HepG2 (cell line): ENCODE results near the gene RPL36AL. TPM values are rescaled to one million over a fixed set of nuclear protein-coding genes. Genes with fewer than 3 reads are reported as not detected.
A peak's percentile ranks its signal among the peaks of the same experiment; 100 is the strongest.

ENCODE experiments used
- ATAC-seq: fragments of 200-7000 bp; cut with Tn5 transposase; 3 replicates; pipeline ENCODE4 v1.9.1; 2020; ENCODE audit warnings: mild to moderate bottlenecking, moderate library complexity
- BruUV-seq: library from RNA; stranded (reverse); fragments of 400-500 nt; replicated peaks from 2 replicates; lab custom pipeline; 2021; lab: Mats Ljungman, UMichigan
- CTCF ChIA-PET: fragments of 300-600 bp; formaldehyde crosslinking; extraction: SDS; loops from one replicate; lab custom pipeline; 2021; ENCODE audit warnings: low total read pairs, inconsistent platforms, low intra/inter-chr PET ratio; lab: Yijun Ruan, JAX
- POLR2A ChIA-PET: fragments of 350-600 bp; sonication (Branson Sonifier 250); formaldehyde crosslinking; loops from one replicate; lab custom pipeline; 2020; ENCODE audit warnings: antibody characterized with exemption, inconsistent platforms; lab: Yijun Ruan, JAX
- DNase-seq: peaks from one replicate; pipeline ENCODE4 v3.0.0-alpha.2; 2015; ENCODE audit warnings: low spot score
- FAIRE-seq: peaks from 3 replicates; lab custom pipeline; 2011; peaks lifted over from hg19 to GRCh38; lab: Jason Lieb, UNC
- H2AFZ ChIP-seq: one replicate; pipeline ENCODE4 v1.6.1; 2011; ENCODE audit warnings: low read length, inconsistent platforms
- H3K27ac ChIP-seq: fragments of 300-600 bp; 3 replicates; pipeline ENCODE4 v1.8.0; 2011; ENCODE audit warnings: mixed run types, mild to moderate bottlenecking, mixed read lengths, low read length, inconsistent platforms; ENCODE audit not compliant: insufficient read depth; ENCODE audit errors: extremely low read length
- H3K27me3 ChIP-seq, 2 experiments: fragments of 200-600 bp in 1 of 2; 2 replicates in 1 of 2; 3 replicates in 1 of 2; pipeline versions ENCODE4 v1.6.0 to v1.8.0; 2011; ENCODE audit warnings: low read length in 2 of 2, mild to moderate bottlenecking in 2 of 2, moderate library complexity in 2 of 2, inconsistent platforms in 1 of 2; ENCODE audit not compliant: insufficient read depth in 2 of 2, control insufficient read depth in 1 of 2
- H3K36me3 ChIP-seq, 2 experiments: fragments of 200-600 bp in 1 of 2; replicated peaks in 1 of 2; 2 replicates in 1 of 2; 3 replicates in 1 of 2; pipeline versions ENCODE4 v1.5.1 to v1.8.0; 2011; ENCODE audit warnings: low read length in 2 of 2, inconsistent platforms in 1 of 2; ENCODE audit not compliant: insufficient read depth in 2 of 2, control insufficient read depth in 1 of 2
- H3K4me1 ChIP-seq: 2 replicates; pipeline ENCODE4 v1.5.1; 2012; ENCODE audit warnings: low read length, inconsistent platforms; ENCODE audit not compliant: insufficient read depth
- H3K4me2 ChIP-seq: 2 replicates; pipeline ENCODE4 v1.6.0; 2011; ENCODE audit warnings: low read depth, low read length, inconsistent platforms
- H3K4me3 ChIP-seq, 3 experiments: fragments of 200-600 bp in 1 of 3; sonication (generic), shearing (Covaris generic) in 1 of 3; replicated peaks in 1 of 3; 2 replicates each; pipeline ENCODE4 v1.5.1; 2011 to 2016; ENCODE audit warnings: low read length in 3 of 3, inconsistent platforms in 2 of 3, low read depth in 2 of 3, mild to moderate bottlenecking in 2 of 3, control low read depth in 1 of 3, mixed read lengths in 1 of 3; ENCODE audit not compliant: insufficient read depth in 1 of 3
- H3K79me2 ChIP-seq: one replicate; pipeline ENCODE4 v1.6.1; 2011; ENCODE audit warnings: low read length, inconsistent platforms; ENCODE audit not compliant: insufficient read depth
- H3K9ac ChIP-seq: 2 replicates; pipeline ENCODE4 v1.6.0; 2011; ENCODE audit warnings: mild to moderate bottlenecking, low read depth, low read length, inconsistent platforms; ENCODE audit not compliant: insufficient read depth
- H3K9me3 ChIP-seq: 2 replicates; pipeline ENCODE4 v1.5.1; 2012; ENCODE audit warnings: mild to moderate bottlenecking, low read length
- H4K20me1 ChIP-seq: 2 replicates; pipeline ENCODE4 v1.6.0; 2011; ENCODE audit warnings: inconsistent platforms, mild to moderate bottlenecking, low read length, moderate library complexity; ENCODE audit not compliant: insufficient read depth
- AHR ChIP-seq: IDR thresholded peaks from 2 replicates; pipeline ENCODE4 v1.6.1; 2018; ENCODE audit warnings: missing genetic modification reagents, missing compliant biosample characterization
- GTF3A ChIP-seq: sonication (generic); formaldehyde crosslinking; conservative IDR thresholded peaks from 2 replicates; pipeline ENCODE4 v1.4.0; 2020; ENCODE audit warnings: mild to moderate bottlenecking, missing genetic modification reagents
- GZF1 ChIP-seq: sonication (generic); formaldehyde crosslinking; IDR thresholded peaks from 2 replicates; pipeline ENCODE4 v1.5.1; 2020; ENCODE audit warnings: mild to moderate bottlenecking, missing genetic modification reagents
- HNRNPL ChIP-seq: fragments of 200-400 bp; formaldehyde crosslinking; IDR thresholded peaks from 2 replicates; pipeline ENCODE4 v1.6.1; 2017; ENCODE audit warnings: mild to moderate bottlenecking, low read depth, low read length
- KAT2B ChIP-seq: fragments of 150-350 bp; IDR thresholded peaks from 2 replicates; pipeline ENCODE4 v1.6.1; 2014; ENCODE audit warnings: low read depth, low read length, borderline replicate concordance
- LRRFIP1 ChIP-seq: sonication (generic); formaldehyde crosslinking; conservative IDR thresholded peaks from 2 replicates; pipeline ENCODE4 v1.4.0; 2020; ENCODE audit warnings: missing genetic modification reagents
- MEIS1 ChIP-seq: sonication (generic); formaldehyde crosslinking; IDR thresholded peaks from 2 replicates; pipeline ENCODE4 v1.9.0; 2021; ENCODE audit warnings: mild to moderate bottlenecking, missing genetic modification reagents, moderate library complexity, borderline replicate concordance
- NR2F6 ChIP-seq, 2 experiments: IDR thresholded peaks; 2 replicates each; pipeline ENCODE4 v1.6.1; 2016; ENCODE audit warnings: antibody characterized with exemption in 1 of 2, mild to moderate bottlenecking in 1 of 2
- NR3C1 ChIP-seq: sonication (generic); formaldehyde crosslinking; IDR thresholded peaks from 2 replicates; pipeline ENCODE4 v1.4.0; 2020; ENCODE audit warnings: missing genetic modification reagents
- PHF21A ChIP-seq: sonication (generic); formaldehyde crosslinking; IDR thresholded peaks from 2 replicates; pipeline ENCODE4 v1.5.0; 2020; ENCODE audit warnings: mild to moderate bottlenecking, missing genetic modification reagents
- POLR2AphosphoS5 ChIP-seq: IDR thresholded peaks from 2 replicates; pipeline ENCODE4 v1.6.1; 2012; ENCODE audit warnings: low read depth, low read length
- RFX5 ChIP-seq: IDR thresholded peaks from 2 replicates; pipeline ENCODE4 v1.6.1; 2011; ENCODE audit warnings: low read depth, low read length, improper control_type of control experiment
- TARDBP ChIP-seq: sonication (generic); formaldehyde crosslinking; IDR thresholded peaks from 2 replicates; pipeline ENCODE4 v1.8.0; 2022; ENCODE audit warnings: mild to moderate bottlenecking, missing genetic modification reagents
- ZEB1 ChIP-seq: IDR thresholded peaks from 2 replicates; pipeline ENCODE4 v1.6.1; 2012; ENCODE audit warnings: mild to moderate bottlenecking, low read depth, inconsistent platforms; ENCODE audit not compliant: insufficient replicate concordance
- ZMYM3 ChIP-seq: sonication (generic); formaldehyde crosslinking; IDR thresholded peaks from 2 replicates; pipeline ENCODE4 v1.5.1; 2020; ENCODE audit warnings: mild to moderate bottlenecking, missing genetic modification reagents
- ZNF224 ChIP-seq: sonication (generic); formaldehyde crosslinking; IDR thresholded peaks from 2 replicates; pipeline ENCODE4 v1.5.0; 2020; ENCODE audit warnings: mild to moderate bottlenecking, missing genetic modification reagents
- ZNF263 ChIP-seq: sonication (generic); formaldehyde crosslinking; IDR thresholded peaks from 2 replicates; pipeline ENCODE4 v1.4.0; 2020; ENCODE audit warnings: missing genetic modification reagents
- ZNF280B ChIP-seq: sonication (generic); formaldehyde crosslinking; IDR thresholded peaks from 2 replicates; pipeline ENCODE4 v1.5.0; 2020; ENCODE audit warnings: missing genetic modification reagents, mild to moderate bottlenecking, borderline replicate concordance
- ZNF468 ChIP-seq: sonication (generic); formaldehyde crosslinking; IDR thresholded peaks from 2 replicates; pipeline ENCODE4 v1.8.0; 2022; ENCODE audit warnings: mild to moderate bottlenecking, moderate library complexity, missing genetic modification reagents
- ZNF562 ChIP-seq: sonication (generic); formaldehyde crosslinking; IDR thresholded peaks from 2 replicates; pipeline ENCODE4 v1.8.0; 2022; ENCODE audit warnings: missing genetic modification reagents, borderline replicate concordance
- ZNF567 ChIP-seq: sonication (generic); formaldehyde crosslinking; IDR thresholded peaks from 2 replicates; pipeline ENCODE4 v1.8.1; 2023; ENCODE audit warnings: mild to moderate bottlenecking, missing genetic modification reagents, borderline replicate concordance
- WGBS: methylation state at CpG from one replicate; pipeline ENCODE4 v1.1.6; 2017; ENCODE audit warnings: low lambda C conversion rate; 5-methylcytosine and 5-hydroxymethylcytosine counted together
- in situ Hi-C: cut with HindIII; loops from 2 replicates; pipeline ENCODE4 v1.10.0; 2017; ENCODE audit warnings: low pct_unique_long_range_greater_than_20kb; ENCODE audit not compliant: extremely low pct_ligation_motif_present
- intact Hi-C: fragments of 100-400 bp; cut with micrococcal nuclease; formaldehyde crosslinking; loops from one replicate; pipeline ENCODE4 v1.10.0; 2022; ENCODE audit not compliant: unreplicated experiment
- polyA plus RNA-seq, 8 experiments: library from polyadenylated mRNA; depleted of rRNA in 3 of 8; stranded (reverse) in 7 of 8; unstranded in 1 of 8; fragments of >200 nt; fragmentation: Illumina TruSeq in 4 of 8; extraction: Trizol in 4 of 8; gene quantifications; 2 replicates each; pipeline versions ENCODE4 v1.2.1 to v1.2.3, GENCODE V29; 2011 to 2016; ENCODE audit warnings: low read depth in 4 of 8, missing spikeins in 1 of 8, mixed read lengths in 1 of 8; ENCODE audit not compliant: insufficient read depth in 1 of 8
- total RNA-seq, 5 experiments: library from RNA; depleted of rRNA; stranded (reverse); fragments of >200 nt; fragmentation: Illumina TruSeq; extraction: Trizol; gene quantifications; 2 replicates each; pipeline ENCODE4 v1.2.3, GENCODE V29; 2016; ENCODE audit warnings: low read depth in 1 of 5

Gene RPL36AL
- total and polyA plus RNA-seq, 2 of the 13 experiments (the other 11 are each of a cell fraction or from before 2014, with no cell fraction given) = 90.0 to 294 TPM

- H3K27me3 ChIP-seq = no peaks in the 10 kb centered on the region; a peak in 1 of 5 replicates
- H3K9me3 ChIP-seq = no peaks in the 10 kb centered on the region
- H3K27ac ChIP-seq = peak overlapping the region; percentile 49
- H3K4me1 ChIP-seq = peaks cover 45% of the 10 kb centered on the region
- WGBS = under 1% methylated on average over 9 of the region's 21 CpGs
- in situ Hi-C loops = no loop called here
- H3K79me2 ChIP-seq = peaks cover 42% of the 10 kb centered on the region
- ChIA-PET POLR2A (interaction anchor here (0.5 to 5.8 kb wide), 17 partner anchors 9 to 275 kb away, joined by 3 to 97 read pairs (median 4); partner anchors contain the start of genes KLHDC2, LRR1, MGAT2 and POLE2), CTCF (interaction anchor here (1.0 to 2.2 kb wide), 3 partner anchors 9 to 46 kb away, joined by 4 to 10 read pairs (median 6); no protein-coding TSS in a partner anchor)
- FAIRE-seq = peak; percentile 66
- H4K20me1 ChIP-seq = peaks cover 41% of the 10 kb centered on the region
- BruUV-seq = no TSS peak
- peak; percentile 13 for ATAC-seq
- H3K4me2 ChIP-seq = peak overlapping the region; percentile 62
- DNase-seq = peak; percentile 52
- intact Hi-C loops = loop anchor here (1.0 to 2.0 kb wide), 2 partner anchors 7 to 34 kb away; partner anchors contain the start of genes MGAT2 and RPL36AL
- peaks cover 4 to 18% of the 10 kb centered on the region in 2 experiments; a peak in 4 of 5 replicates for H3K36me3 ChIP-seq
- no peak overlapping the region for H3K9ac ChIP-seq
- no peak overlapping the region for H2AFZ ChIP-seq
- H3K4me3 ChIP-seq = peak overlapping the region; percentile 20 to 37 (median 35); a peak in 3 of 6 replicates
- TF ChIP-seq POLR2AphosphoS5 (no peak), ZEB1 (peak; percentile 19), GTF3A (CRISPR knock-in tag) (no peak), ZNF562 (no peak), RFX5 (no peak; the same call in 1 of the 2 replicates), NR3C1 (CRISPR knock-in tag) (no peak), ZNF224 (CRISPR knock-in tag) (peak; percentile 86; the same call in 1 of the 2 replicates), ZMYM3 (peak; percentile 58), AHR (CRISPR knock-in tag) (no peak), PHF21A (CRISPR knock-in tag) (no peak; the same call in 1 of the 2 replicates), MEIS1 (no peak), ZNF567 (CRISPR knock-in tag) (no peak), LRRFIP1 (CRISPR knock-in tag) (no peak), ZNF263 (no peak), GZF1 (CRISPR knock-in tag) (no peak), NR2F6 (IDR thresholded peaks at IDR 0.05) (peak; percentile 47), NR2F6 (CRISPR knock-in tag; IDR thresholded peaks at IDR 0.05) (peak; percentile 44; the same call in 1 of the 2 replicates), HNRNPL (no peak), KAT2B (no peak), TARDBP (CRISPR knock-in tag) (peak; percentile 62), ZNF280B (no peak), ZNF468 (CRISPR knock-in tag) (no peak)
Measured at GRCh38 chr14:49586673-49587460, 33.6 kb downstream of the RPL36AL start.
